ENCODE data around the gene EIF5B. TPM values are rescaled to one million over a fixed set of nuclear protein-coding genes. Genes with fewer than 3 reads are reported as not detected.
"Not testable (repeated sequence)": the region's sequence is repeated elsewhere in the genome, so short reads cannot be mapped to it uniquely, and the experiment has no call there.

Gene EIF5B
- total RNA-seq, 1 donor from 2014 or later = 105 TPM

- no peak for DNase-seq (ENCODE audit: low spot score)
- intact Hi-C loops (cut with DNase I) = no loop called here
These were observed 16.9 kb downstream of the EIF5B start for GRCh38 chr2:99354070-99354469.

DNA sequence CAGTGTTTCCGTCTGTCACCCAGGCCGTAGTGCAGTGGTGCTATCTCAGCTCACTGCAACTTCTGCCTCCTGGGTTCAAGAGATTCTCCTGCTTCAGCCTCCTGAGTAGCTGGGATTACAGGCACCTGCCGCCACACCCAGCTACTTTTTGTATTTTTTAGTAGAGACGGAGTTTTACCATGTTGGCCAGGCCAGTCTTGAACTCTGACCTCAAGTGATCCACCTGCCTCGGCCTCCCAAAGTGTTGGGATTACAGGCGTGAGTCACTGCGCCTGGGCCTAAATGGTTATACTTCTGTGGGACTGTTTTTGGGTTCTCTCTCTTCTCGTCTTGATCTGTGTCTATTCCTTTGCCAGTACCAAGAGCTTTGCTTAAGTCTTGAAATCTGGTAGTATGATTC is 17.6 kb downstream of the EIF5B start:
- intact Hi-C loops (cut with DNase I); DNase-seq (ENCODE audit: low spot score): not testable (repeated sequence)

DNA sequence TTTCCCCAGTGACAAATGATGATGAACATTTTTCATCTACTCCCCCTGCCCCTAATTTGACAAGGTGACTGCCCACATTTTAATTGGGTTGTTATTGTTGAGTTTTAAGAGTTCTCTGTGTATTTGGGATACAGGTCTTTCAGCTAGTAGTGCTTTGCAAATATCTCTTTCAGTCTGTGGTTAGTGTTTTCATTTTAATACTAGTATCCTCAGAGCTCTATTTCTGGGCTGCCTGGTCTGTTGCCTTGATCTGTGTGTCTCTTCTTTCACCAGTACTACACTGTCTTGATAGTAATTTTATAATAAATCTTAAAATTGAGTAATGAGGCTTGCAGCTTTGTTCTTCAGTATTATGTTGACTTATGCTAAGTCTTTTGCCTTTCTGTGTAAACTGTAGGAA is 19.7 kb downstream of the EIF5B start:
- intact Hi-C loops (cut with DNase I) = no loop called here
- DNase-seq (ENCODE audit: low spot score) = no peak

DNA sequence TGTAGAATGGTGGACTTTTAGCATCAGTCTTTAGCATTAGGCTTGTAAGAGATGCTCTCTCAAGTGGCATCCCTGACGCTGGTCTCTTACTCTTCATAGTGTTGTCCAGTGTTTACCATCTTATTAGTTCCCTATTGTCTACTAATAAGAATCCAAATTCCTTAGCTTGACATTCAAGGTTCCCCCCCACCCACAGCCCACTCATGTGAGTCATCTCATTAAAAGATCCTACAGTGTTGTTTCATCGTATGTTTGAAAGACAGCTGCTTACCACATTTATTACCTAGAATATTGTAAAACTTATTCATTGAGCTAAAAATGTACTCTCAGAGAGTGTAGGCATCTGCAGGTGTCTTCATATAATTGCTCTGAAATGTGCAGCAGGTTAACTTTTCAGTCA is 28.5 kb downstream of the EIF5B start:
- intact Hi-C loops (cut with DNase I) = no loop called here
- no peak for DNase-seq (ENCODE audit: low spot score)

DNA sequence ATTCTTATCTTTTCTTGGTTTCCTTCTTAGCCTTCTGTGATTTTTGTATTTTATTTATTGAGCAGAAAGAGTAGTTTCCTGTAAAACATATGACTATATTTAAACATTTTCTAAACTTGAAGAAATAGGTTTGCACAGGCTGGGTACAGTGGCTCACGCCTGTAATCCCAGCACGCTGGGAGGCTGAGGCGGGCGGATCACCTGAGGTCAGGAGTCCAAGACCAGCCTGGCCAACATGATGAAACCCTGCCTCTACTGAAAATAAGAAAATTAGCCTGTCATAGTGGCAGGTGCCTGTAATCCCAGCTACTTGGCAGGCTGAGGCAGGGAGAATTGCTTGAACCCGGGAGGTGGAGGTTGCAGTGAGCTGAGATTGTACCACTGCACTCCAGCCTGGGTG is 31.7 kb downstream of the EIF5B start:
- DNase-seq (ENCODE audit: low spot score); intact Hi-C loops (cut with DNase I): not testable (repeated sequence)

- intact Hi-C loops (cut with DNase I) = no loop called here
- DNase-seq (ENCODE audit: low spot score) = no peak
These were observed 36.0 kb downstream of the EIF5B start for GRCh38 chr2:99373144-99373543.

DNA sequence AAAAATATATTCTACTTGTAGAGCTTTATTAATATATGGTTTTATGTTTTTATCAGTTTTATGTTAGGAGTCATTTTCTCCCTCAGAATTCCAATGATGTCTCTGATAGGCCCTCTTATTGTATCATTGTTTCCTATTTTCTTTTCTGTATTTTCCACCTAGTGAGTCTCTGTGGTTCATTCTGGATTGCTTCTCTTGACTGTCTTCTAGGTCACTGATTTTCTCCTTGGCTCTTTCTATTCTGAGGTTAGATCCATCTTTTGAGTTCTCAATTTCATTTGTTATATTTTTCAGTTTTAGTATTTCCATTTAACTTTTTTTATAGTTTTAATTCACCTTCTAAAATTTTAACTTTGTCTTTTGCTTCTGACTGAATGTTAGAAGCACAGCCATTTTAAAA is 37.6 kb downstream of the EIF5B start:
- DNase-seq (ENCODE audit: low spot score) = no peak
- intact Hi-C loops (cut with DNase I) = no loop called here

DNA sequence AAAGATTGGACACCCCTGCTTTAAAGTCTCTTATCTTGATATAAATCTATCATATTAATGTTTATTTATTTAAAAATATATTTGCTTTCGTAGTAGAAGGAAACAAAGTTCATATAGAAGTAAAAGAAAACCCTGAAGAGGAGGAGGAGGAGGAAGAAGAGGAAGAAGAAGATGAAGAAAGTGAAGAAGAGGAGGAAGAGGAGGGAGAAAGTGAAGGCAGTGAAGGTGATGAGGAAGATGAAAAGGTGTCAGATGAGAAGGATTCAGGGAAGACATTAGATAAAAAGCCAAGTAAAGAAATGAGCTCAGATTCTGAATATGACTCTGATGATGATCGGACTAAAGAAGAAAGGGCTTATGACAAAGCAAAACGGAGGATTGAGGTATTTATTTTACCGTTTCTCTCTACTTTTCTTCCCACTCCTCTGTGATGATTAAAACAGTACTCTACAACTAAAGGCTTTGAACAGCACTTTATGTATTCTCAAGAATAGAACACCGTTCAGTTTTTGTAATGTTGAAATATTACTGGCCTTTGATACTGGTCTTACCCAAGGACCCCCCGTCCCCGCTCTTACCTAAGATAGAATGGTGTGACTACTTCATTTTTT is 39.2 kb downstream of the EIF5B start:
- no peak for DNase-seq (ENCODE audit: low spot score)
- intact Hi-C loops (cut with DNase I) = no loop called here

GRCh38 chr2:99377879-99378278 is 40.7 kb downstream of the EIF5B start:
- intact Hi-C loops (cut with DNase I) = no loop called here
- no peak for DNase-seq (ENCODE audit: low spot score)

- DNase-seq (ENCODE audit: low spot score) = no peak
- intact Hi-C loops (cut with DNase I) = no loop called here
These were observed 43.3 kb downstream of the EIF5B start for GRCh38 chr2:99380376-99381010.

- DNase-seq (ENCODE audit: low spot score) = no peak
- intact Hi-C loops (cut with DNase I) = no loop called here
These were observed 45.0 kb downstream of the EIF5B start for GRCh38 chr2:99382143-99382542.

DNA sequence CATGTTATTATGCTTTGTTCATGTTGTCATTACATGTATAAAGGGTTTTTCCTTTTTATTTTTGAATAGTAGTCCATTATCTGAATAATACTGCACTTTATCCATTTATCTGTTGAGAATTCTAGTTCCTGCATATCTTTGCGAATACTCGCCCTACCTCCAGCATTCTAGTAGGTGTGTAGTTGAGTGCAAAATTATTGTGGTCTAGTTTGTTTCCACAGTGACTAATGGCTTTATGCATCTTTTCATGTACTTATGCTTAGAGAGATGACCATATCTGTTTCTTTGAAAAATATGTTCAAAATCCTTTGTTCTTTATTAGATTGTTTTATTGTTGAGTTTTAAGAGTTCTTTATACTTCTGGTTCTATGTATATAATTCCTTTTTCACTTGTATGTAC is 48.8 kb downstream of the EIF5B start:
- intact Hi-C loops (cut with DNase I) = no loop called here
- no peak for DNase-seq (ENCODE audit: low spot score)

DNA sequence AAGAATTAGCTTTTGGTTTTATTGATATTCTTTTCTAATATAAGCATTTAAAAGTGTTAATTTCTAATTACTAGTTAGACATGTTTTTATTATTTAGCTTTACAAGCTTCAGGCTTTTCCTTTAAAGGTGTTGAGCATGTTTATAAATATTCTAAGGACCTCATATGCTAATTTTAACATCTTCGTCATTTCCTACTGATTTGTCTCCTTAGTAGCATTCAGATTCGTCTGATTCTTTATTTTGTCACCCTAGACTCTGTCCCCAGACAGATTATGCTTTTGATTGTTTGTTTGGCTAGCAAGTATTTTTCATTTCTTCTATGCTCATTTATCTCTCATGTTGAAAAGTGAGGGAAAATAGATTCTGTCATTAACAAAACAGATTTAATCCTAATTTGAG is 51.7 kb downstream of the EIF5B start:
- DNase-seq (ENCODE audit: low spot score) = no peak
- intact Hi-C loops (cut with DNase I) = no loop called here

DNA sequence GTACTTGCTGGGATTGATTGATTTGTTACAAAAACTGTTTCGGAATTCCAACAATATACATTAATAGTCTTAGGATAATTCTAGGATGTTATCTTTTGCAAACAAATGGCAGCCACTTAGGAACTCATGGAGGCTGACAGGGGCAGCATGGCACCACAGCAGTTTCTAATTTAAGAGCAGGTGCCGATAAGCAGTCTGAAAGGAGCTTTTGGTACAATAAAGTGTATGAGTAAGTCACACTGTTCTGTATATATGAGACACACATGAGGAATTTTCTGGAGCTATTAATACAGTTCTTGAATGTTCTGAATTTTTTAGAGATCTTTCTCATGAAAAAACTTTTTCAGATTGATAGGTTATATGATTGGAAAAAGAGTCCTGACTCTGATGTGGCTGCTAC is 52.2 kb downstream of the EIF5B start:
- intact Hi-C loops (cut with DNase I) = no loop called here
- no peak for DNase-seq (ENCODE audit: low spot score)

- no peak for DNase-seq (ENCODE audit: low spot score)
- intact Hi-C loops (cut with DNase I) = no loop called here
These were observed 52.8 kb downstream of the EIF5B start for GRCh38 chr2:99389946-99390345.

- intact Hi-C loops (cut with DNase I) = no loop called here
- no peak for DNase-seq (ENCODE audit: low spot score)
These were observed 58.5 kb downstream of the EIF5B start for GRCh38 chr2:99395589-99396130.

- no peak for DNase-seq (ENCODE audit: low spot score)
- intact Hi-C loops (cut with DNase I) = no loop called here
These were observed 60.2 kb downstream of the EIF5B start for GRCh38 chr2:99397266-99397920.

GRCh38 chr2:99398303-99398702 is 61.1 kb downstream of the EIF5B start:
- intact Hi-C loops (cut with DNase I) = no loop called here
- DNase-seq (ENCODE audit: low spot score) = no peak

- DNase-seq (ENCODE audit: low spot score) = no peak
- intact Hi-C loops (cut with DNase I) = no loop called here
These were observed 61.9 kb downstream of the EIF5B start for GRCh38 chr2:99399063-99399462.

GRCh38 chr2:99399795-99400194 is 62.6 kb downstream of the EIF5B start:
- no peak for DNase-seq (ENCODE audit: low spot score)
- intact Hi-C loops (cut with DNase I) = loop anchor here (5.0 kb wide), 1 partner anchor 62 kb away; the partner anchor contains the start of genes EIF5B and TXNDC9

GRCh38 chr2:99401841-99402240 is 64.7 kb downstream of the EIF5B start:
- intact Hi-C loops (cut with DNase I) = loop anchor here (5.0 kb wide), 1 partner anchor 65 kb away; the partner anchor contains the start of genes EIF5B and TXNDC9
- DNase-seq (ENCODE audit: low spot score) = no peak
